UCSD-AML1 (cell line): ENCODE measurements around the gene USP4.

Experiments used
- DNase-seq: peaks from one replicate; lab custom pipeline; 2025; ENCODE audit not compliant: unreplicated experiment; lab: John Stamatoyannopoulos, UW

The USP4 gene

DNA sequence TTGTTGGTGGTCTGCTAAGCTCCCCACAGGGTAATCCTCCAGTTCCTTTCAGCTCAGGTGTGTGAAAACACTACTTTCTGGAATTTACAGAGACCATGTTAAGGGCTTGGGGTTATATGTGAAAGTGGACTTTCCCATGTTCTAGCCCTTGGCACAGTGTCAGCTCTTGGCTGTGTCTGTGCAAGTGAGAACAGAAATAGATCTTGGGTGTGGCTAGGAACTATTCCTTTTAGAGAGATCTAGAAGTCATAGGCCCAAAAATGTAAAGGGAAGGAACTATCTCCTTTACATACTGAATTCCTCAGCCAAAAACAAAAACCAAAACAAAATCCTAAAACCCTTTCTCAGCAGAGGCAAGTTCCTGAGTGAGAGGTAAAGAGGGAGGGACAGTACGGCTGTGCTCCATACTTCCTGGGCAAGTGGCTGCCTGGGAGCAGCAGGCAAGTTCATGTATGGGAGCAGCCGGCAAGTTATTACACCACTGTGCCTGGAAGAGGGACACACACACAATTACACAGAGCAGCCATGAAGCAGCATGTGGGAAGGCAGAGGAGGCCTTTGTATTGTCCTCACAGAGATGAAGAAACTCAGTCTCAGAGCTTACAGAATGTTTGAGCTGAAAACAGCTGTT, 43.0 kb downstream of the USP4 start:
- no peak for DNase-seq

DNA sequence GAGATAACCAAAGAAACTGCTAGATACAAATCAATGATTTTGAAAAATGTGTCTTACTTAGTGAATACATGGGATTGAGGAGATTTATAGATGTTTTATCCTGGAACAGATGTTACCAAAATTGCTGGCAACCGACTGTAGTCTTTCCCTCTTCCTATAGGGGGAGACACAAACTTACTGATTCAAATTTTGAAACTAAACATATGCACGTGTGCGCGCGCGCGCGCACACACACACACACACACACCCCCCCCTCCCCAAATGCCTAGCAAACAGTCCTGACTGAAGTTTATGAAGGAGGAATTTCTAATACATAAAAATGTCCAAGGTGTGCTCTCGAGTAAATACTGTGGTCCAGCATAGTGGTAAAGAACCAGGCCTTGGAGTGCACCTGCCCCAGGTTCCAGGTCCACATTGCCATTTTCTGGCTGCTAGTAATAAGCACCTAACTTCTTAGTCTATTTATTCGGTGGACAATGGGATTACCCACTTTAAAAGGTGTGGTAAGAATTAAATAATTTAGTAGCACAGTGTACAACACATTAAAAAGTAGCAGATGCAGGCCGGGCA, 44.3 kb downstream of the USP4 start:
- DNase-seq: peak; percentile 23

DNA sequence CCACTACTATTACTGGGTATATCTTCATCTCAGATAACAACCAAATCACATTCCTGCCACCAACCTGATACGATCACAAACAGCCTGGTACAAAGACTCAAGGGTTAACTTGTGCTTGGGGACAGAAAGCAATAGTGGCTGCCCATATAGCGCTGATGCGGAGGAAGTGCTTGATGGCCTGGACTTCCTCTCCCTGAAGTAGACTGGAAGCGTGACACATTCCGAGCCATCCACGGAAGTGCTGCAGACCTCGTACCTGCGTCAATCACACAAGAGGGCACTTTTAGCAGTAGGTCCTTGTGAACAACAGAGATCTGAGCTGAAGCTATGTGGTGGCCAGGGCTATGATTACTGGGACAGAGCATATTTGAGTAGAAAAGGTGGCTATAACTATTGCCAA, 45.5 kb downstream of the USP4 start:
- DNase-seq: peak; percentile 53

DNA sequence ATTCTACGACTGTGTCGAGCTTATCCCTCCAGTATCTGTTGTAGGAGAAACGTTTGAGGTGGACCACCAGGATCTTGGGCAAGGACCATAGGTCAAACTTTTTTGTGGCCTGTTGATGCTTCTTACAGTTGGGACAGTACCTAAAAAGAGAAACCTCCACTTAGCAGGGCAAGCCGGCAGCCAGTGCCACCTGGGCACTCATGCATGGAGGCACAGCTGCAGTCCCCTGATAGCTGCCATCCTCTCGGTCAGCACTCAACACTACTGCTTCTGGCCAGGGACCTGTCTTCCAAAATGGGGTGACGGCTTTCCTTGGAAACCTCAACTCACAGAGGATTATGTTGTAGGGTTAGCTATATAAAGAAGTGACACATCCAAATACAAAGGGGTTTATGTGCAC, 55.9 kb downstream of the USP4 start:
- no peak for DNase-seq

DNA sequence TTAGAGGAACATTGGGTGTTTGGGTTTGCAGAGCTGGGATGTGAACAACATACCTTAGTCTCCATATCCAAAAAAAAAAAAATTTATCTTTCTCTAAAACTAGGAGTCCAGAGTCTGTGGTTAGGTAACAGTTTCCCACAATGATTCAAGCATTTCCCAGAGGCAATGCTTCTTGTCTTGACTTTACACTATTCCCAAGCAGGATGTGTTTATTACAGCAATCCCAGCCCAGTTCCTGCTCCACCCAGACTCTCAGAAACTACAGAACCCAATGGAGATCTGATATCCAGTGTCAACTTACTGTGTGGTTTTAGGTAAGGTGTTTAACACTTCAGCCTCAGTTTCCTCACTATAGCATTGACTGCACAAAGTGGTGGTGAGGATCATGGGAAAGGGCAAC, 60.5 kb downstream of the USP4 start:
- DNase-seq: no peak

DNA sequence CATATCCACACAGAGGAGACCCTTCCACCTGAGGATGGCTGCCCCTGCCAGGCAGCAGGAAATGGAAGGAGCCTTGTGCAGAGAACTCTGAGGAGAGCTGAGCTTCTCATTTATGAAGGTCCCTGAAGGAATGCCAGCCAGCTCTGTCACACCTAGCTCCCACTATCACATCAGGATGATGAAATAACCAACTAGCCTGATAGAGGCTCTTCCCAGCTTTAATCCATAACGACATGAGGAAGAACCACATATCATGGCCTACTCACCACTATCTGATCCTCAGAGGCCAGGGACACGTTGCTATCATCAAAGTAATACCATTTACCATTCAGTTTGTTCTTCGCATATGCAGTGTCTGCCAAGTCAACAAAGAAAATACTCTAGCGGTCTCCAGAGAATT, 61.3 kb downstream of the USP4 start:
- no peak for DNase-seq

DNA sequence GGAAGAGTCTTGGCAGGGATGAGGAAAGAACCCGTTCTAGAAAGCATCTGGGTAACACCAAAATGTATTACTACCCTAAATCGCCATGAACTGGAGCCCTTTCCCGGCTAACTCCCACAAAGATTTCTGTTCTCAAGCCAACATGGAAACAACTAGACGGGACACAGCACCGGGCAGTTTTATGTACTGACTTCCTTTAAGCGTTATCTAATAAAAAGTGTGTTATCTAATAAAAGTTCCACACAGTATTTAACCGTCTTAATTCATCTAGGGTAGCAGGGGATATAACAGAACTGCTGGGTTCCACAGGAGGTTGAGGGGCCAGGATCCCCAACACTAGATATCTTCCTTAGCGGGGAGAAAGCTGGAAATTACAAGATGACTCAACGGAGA, 62.5 kb downstream of the USP4 start:
- no peak for DNase-seq

- DNase-seq: no peak
These were observed 63.1 kb downstream of the USP4 start, which contains the start of gene C3orf62 for GRCh38 chr3:49276475-49277382. Gene C3orf62, minus strand, starts transcription at chr3:49277232. Its CDS starts 360 bp downstream, at chr3:49276872.

- DNase-seq: no peak
These were observed 65.9 kb downstream of the USP4 start for GRCh38 chr3:49273825-49274532.

GRCh38 chr3:49271047-49271446, 68.8 kb downstream of the USP4 start:
- DNase-seq: no peak

- no peak for DNase-seq
These were observed 69.7 kb downstream of the USP4 start for GRCh38 chr3:49270156-49270500.

DNA sequence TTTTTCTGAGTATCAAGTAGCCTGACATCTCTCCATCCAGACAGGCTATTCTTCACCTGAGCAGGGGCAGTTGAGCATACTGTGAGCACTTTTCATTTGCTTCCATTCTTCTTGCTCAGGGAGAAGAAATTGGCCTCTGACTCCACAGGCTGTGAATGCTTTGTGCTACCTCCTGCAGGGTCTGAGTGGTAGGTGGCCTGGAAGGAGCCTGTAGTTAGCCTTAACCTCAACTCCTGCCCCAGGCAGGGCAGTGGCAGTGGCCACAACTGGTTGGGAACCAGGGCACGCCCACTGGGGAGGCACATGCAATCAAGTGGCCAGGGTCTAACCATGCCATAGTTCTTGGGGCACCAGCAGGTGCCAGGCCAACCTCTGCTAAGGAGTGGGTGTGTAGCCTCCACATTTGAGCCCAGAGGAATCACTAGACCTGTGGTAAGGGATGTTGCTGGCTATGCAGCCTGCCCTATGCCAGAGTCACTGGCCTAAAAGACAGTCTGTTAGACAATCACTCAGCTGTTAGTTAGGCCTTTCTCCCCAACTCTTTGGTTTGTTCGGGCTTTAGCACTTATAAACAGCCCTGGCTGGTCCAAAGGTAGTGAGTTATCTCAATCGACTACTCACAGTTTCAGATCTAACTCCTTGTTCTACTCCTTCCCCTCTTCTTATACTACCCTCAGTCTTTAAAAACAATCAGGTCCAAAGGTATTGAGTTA, 70.3 kb downstream of the USP4 start:
- DNase-seq: no peak

- DNase-seq: no peak
These were observed 73.3 kb downstream of the USP4 start for GRCh38 chr3:49266410-49267095.

DNA sequence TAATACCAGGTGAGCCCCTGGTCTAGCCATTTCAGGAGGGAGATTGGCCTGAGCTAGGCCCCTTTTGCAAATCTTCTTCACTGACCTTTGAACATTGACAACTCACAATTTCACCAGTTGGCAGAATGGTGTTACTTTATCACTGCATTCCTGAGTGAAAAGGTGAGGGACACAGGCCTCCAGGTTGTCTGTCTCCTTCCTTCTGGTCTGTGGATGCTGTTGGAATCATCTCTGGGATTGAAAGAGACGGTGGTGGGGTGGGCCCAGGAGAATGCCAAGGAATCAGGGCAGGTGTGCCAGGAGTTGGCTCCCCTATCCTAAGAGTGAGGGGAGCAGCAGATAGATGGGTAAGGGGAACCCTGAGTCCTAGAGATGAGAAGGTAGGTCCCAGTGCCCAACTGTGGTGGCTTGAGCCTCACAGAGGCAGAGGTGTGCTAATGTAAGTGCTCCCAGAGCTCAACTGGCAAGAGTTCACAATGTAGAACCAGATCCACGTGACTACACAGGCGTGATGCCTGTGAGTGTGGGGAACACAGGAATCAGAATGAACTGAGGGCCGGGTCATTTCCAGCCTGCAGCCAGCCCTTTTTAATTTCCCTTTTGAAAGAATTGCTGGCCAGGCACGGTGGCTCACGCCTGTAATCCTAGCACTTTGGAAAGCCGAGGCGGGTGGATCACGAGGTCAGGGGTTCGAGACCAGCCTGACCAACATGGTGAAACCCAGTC, 74.0 kb downstream of the USP4 start:
- DNase-seq: no peak

- DNase-seq: no peak
These were observed 76.5 kb downstream of the USP4 start for GRCh38 chr3:49263159-49263889.

DNA sequence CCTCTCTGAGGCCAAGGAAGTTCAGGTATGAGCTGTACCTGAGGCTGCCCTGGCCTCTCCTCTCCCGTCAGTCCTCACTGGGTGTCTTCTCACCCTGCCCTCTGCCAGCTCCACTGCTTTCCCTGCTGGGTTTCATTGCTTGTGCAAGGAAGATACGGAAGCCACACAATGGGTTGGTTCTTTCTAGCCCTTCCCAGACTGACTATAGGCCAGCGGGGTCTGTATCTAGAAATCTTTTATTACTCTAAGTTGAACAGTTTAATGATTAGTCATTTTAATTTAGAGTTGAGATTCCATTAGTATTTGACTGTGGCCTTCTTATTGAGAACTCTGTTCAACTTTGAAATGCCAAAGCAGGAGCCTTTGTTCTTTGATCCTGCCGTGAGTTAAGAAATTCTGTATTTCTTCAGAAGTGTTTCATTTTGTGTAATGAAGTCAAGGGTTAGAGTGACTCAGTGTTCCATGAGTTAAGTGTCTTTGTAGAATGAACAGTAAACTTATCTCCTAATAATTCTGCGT, 79.0 kb downstream of the USP4 start:
- no peak for DNase-seq

- no peak for DNase-seq
These were observed 82.7 kb downstream of the USP4 start for GRCh38 chr3:49257187-49257586.

DNA sequence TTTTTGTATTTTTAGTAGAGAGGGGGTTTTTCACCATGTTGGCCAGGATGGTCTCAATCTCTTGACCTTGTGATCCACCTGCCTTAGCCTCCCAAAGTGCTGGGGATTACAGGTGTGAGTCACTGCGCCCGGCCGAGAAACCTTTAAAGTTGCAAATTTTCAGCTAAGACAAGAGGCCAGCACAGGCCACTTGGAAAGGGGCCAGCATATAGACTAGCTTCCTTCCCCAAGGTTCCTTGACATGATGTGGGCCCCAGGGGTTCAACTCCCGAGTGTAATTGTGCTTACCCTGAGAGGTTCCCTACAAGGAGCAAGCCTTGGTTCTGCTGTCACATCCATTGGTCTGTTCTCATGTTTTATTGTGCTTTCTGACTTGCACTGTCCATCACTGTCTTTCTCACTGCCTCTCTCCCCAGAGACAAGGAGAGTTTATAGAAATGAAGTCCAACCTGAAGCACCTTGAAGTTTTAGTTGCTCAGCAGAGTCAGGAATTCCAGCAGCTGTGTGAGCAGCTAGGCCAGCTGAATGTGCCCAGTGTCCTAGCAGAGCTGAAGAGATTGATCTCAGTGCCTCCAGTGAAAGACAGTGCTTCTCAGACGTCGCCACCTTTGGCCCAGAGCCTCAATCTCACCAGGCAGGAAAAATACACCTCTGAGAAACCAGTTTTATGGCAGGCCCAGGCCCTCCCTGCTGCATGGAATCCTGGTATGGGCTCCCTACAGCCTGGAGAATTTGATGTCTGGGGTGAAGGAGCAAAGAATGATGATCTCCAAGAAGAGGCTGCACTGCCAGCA, 83.9 kb downstream of the USP4 start:
- no peak for DNase-seq
